Fibroblast of skin of back (primary cell): Measurements from ENCODE around the gene BCAS1.
"Not testable (repeated sequence)": the region's sequence is repeated elsewhere in the genome, so short reads cannot be mapped to it uniquely, and the experiment has no call there.

Source experiments
- DNase-seq: peaks from one replicate; pipeline ENCODE4 v3.0.0-alpha.2; 2013

BCAS1 gene

DNA sequence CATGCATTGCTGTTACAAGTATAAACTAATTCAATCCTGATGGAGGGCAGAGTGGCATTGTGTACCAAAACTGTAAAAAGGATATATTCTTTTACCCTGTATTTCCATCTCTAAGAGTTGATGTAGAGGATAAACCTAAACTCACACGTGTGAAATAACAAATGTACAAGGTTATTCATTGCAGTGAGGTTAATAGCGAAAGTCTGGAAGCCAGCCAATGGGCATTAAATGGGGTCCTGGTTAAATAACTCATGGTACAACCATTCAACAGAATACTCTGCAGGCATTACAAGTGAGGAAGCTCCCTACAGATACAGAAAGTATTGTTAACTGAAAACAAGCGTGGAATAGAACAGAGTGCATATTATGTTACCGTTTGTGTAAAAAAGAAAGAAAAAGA, 56.9 kb downstream of the BCAS1 start:
- no peak for DNase-seq

GRCh38 chr20:54011346-54011745, 59.0 kb downstream of the BCAS1 start:
- DNase-seq, result no peak

GRCh38 chr20:54006216-54006615, 64.2 kb downstream of the BCAS1 start:
- DNase-seq, result not testable (repeated sequence)

DNA sequence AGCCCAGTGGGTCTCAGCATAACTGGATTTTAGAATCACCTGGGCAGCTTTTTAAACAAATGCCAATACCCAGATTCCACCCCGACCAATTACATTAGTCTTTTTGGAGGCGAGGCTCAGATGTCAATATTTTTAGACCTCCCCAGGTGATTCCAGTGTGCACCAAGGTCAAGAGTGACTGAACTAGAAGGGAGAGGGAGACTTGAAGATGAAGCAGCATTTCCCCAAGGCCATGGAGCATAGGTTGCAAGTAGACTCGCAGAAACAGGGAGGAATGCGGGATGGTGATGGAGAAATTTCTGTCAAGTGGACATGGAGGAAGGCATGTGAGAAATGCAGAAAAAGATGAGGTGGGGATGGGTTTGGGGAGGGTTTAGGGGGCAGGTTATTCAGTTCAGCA, 64.9 kb downstream of the BCAS1 start:
- DNase-seq, result no peak

GRCh38 chr20:54004445-54004844, 65.9 kb downstream of the BCAS1 start:
- DNase-seq, result no peak

GRCh38 chr20:54002741-54003140, 67.7 kb downstream of the BCAS1 start:
- DNase-seq, result no peak

GRCh38 chr20:54002056-54002575, 68.3 kb downstream of the BCAS1 start:
- DNase-seq, result no peak

DNA sequence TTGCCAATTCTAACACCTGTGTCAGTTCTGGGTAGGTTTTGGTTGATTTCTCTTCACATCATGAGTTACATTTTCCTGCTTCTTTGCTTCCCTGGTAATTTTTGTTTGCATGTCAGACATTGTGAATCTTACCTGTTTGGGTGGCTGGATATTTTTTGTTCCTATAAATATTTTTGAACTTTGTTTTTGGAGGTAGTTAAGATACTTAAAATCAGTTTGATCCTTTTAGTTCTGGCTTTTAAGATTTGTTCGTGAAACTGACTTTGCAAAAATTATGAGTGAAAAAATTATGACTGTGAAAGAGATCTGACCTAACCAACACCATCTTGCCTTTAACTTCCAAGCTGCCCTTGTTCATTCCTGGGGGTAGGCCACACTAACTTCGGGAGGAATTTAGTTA, 69.5 kb downstream of the BCAS1 start:
- DNase-seq, result no peak

GRCh38 chr20:54000262-54000661, 70.1 kb downstream of the BCAS1 start:
- DNase-seq, result no peak

DNA sequence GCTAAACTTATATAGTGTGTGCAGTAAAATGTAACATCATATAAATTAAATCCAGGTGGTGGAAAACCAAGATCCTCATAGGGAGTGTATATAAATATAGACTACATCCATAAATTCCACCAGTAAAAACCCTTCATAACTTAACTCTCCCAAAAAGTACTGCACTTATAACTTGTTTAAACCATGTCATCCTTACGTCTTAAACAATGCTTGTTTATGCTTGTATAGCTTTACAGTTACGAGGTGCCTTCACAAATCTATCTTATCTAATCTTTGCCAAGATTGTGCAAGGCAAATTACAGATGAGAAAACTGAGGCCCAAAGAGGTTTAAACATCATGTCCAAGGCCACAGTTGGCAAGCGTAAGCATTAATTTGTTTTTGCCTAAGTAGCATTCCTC, 71.3 kb downstream of the BCAS1 start:
- no peak for DNase-seq

GRCh38 chr20:53996584-53997486, 73.6 kb downstream of the BCAS1 start:
- no peak for DNase-seq

DNA sequence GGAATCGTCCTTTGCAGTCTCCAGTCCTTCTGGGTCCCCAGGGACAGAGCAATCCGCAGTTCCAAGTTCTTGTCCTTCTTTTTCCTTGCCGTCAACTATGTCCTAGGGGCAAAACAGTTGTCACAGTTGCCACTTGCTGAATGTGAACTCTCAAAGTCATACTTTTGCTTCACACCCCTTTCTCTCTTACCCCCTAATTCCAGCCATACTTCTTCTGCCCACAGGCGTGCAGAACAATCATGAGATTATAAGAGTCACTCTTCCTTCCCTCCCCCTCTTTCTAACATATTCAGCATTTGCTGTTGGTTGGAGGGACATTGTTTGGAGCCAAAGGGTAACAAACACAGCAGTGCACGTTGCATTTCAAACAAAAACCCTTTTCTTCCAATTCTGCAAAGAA, 74.4 kb downstream of the BCAS1 start:
- DNase-seq, result no peak

GRCh38 chr20:53994088-53994487, 76.3 kb downstream of the BCAS1 start:
- no peak for DNase-seq

GRCh38 chr20:53993310-53993709, 77.1 kb downstream of the BCAS1 start:
- DNase-seq, result no peak

GRCh38 chr20:53990768-53991450, 79.5 kb downstream of the BCAS1 start:
- no peak for DNase-seq

- DNase-seq, result no peak
Observed at GRCh38 chr20:53990003-53990402, 80.4 kb downstream of the BCAS1 start.

- DNase-seq, result no peak
Observed at GRCh38 chr20:53989401-53989800, 81.0 kb downstream of the BCAS1 start.

DNA sequence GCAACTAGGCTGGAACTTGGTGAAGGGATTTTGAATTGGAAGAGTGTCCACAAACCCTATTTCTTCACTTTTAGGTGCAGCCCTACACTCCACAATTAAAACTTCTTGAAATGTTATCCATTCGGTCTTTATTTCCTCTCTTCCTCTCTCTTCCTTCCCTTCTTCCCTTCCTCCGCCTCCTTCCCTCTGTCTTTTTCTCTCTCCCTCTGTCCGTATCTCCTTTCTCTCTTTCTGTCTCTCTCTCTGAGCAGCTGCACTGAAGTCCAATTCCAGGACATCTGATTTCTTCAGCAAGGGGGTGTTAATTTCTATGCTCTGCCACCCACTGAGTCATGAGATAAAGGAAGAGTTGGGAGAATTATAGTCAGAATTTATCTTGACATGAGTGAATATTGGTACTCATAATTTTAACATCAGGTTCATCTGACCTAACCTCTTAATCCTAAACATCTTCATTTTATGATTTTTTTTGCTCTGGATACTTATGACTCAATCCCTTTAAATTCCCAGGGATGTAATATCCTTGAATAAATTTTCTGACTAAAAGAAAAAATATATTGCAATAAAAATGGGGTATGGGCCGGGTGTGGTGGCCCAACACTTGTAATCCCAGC, 84.2 kb downstream of the BCAS1 start:
- no peak for DNase-seq

- no peak for DNase-seq
Observed at GRCh38 chr20:53985150-53985518, 85.3 kb downstream of the BCAS1 start.

DNA sequence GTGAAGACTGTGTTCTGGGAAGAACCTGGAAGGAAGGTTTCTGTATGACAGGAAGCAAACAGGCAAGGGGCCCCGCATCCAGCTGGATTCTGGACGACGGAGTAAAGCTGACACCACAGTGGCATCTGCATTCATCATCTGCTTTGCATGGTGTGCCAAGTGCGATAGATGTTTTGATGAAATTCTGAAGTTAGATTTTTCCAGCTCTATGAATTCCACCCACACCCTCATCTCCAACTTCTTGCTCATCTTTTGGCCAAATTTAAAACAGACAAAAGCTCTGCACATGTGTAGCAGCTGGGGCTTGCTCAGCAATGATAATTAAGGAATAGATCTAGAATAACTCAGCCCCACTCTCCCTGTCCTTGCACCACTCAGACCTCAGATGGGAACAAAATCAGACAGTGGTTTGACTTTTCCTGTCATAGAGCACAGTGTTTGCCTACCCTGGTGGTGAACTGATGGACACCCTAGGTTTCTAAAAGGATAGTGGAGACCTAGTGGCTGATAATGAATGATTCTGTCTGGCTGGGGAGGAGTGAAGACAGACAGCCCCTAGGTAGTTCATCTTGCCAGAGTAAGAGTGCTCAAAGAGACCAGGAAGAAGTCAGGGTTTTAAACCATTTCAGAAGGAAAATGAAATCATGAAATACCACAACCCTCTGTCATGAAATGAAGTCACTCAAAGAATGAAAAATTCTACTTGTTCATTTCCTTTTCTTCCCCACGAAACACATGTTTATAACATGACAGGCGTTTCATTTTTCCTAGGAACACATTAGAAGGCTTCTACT, 85.8 kb downstream of the BCAS1 start:
- DNase-seq, result peak; percentile 63

DNA sequence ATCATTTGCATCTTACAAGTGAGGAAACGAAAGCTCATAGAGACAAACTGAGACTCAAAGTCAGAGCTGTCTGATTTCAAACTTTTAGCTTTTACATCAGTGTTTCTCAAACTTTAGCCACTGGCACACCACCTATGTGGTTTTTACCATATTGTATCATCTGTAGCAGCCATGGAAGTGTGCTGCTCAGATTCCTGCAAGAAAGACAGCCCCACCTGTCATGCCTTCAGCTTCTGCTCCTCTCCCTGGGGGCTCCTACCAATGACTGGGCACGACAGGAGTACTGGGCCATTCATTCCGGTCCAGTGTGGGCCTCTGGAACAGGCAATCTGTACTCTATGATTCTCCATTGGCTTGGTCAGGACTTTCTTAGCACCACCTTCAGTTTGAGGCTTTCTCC, 87.0 kb downstream of the BCAS1 start:
- no peak for DNase-seq

DNA sequence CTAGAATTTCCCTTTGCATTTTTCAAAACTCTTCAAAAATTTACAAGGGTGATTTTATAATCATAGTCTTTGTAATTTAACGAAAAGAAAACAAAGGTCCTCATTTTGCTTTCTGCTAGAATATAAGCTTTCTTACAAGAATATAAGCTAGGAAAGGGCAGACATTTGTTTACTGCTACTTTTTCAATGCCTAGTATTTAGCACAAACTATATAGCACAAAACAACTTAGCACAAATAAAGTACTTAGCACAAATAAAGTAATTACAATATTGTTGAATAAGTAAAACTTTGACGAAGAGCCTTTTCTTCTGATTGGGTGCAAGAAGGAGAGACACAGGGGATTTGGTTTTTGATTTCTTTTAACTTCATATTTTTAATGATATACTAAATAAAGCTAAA, 87.8 kb downstream of the BCAS1 start:
- DNase-seq, result no peak
